Upper lobe of left lung (tissue), 6 donors: ENCODE data around the gene SLC6A6. TPM values are rescaled to one million over a fixed set of nuclear protein-coding genes. Genes with fewer than 3 reads are reported as not detected.

Source experiments
- ATAC-seq, 2 donors: fragments of 200-7000 bp; cut with Tn5 transposase; one replicate each; pipeline ENCODE4 v1.9.1; 2022; ENCODE audit warnings: mild to moderate bottlenecking in 2 of 2, moderate library complexity in 2 of 2; ENCODE audit not compliant: low FRiP score in 2 of 2
- DNase-seq, 2 donors: peaks; one replicate each; pipeline ENCODE4 v3.0.0-alpha.2; 2019 to 2020
- H3K27ac ChIP-seq, 4 donors: fragments of 200-600 bp; sonication (generic); one replicate each; pipeline ENCODE4 v1.5.1; 2016 to 2019
- H3K27me3 ChIP-seq, 4 donors: fragments of 200-600 bp; sonication (generic); one replicate each; pipeline ENCODE4 v1.5.1; 2017 to 2019
- H3K36me3 ChIP-seq, 4 donors: fragments of 200-600 bp; sonication (generic); one replicate each; pipeline ENCODE4 v1.5.1; 2016 to 2019
- H3K4me1 ChIP-seq, 4 donors: fragments of 200-600 bp; sonication (generic); one replicate each; pipeline ENCODE4 v1.5.1; 2018 to 2019
- H3K4me3 ChIP-seq, 4 donors: fragments of 200-600 bp; sonication (generic); one replicate each; pipeline ENCODE4 v1.5.1; 2017 to 2019; ENCODE audit warnings: mild to moderate bottlenecking in 2 of 4, moderate library complexity in 1 of 4
- H3K9me3 ChIP-seq, 4 donors: fragments of 200-600 bp; sonication (generic); one replicate each; pipeline ENCODE4 v1.5.1; 2018 to 2019
- EP300 ChIP-seq, 4 donors: sonication (generic); formaldehyde crosslinking; IDR thresholded peaks; one replicate each; pipeline ENCODE4 v1.5.1; 2017; ENCODE audit warnings: antibody characterized with exemption in 4 of 4, control low read depth in 2 of 4
- POLR2A ChIP-seq, 4 donors: fragments of 450-650 bp; IDR thresholded peaks; one replicate each; pipeline ENCODE4 v1.5.1; 2016 to 2017; ENCODE audit warnings: antibody characterized with exemption in 4 of 4, mild to moderate bottlenecking in 2 of 4
- POLR2AphosphoS5 ChIP-seq, 2 donors: sonication (generic); formaldehyde crosslinking; IDR thresholded peaks; one replicate each; pipeline ENCODE4 v1.5.1; 2017; ENCODE audit warnings: antibody characterized with exemption in 2 of 2
- WGBS, 2 donors: methylation state at CpG; one replicate each; pipeline ENCODE4 v1.1.5; 2017 to 2018; 5-methylcytosine and 5-hydroxymethylcytosine counted together
- total RNA-seq, 6 donors: library from RNA; depleted of rRNA in 4 of 6; stranded (reverse); fragments of >200 nt in 4 of 6; gene quantifications; one replicate each; pipeline versions ENCODE4 v1.1.0 to v1.2.1, GENCODE V29; 2016 to 2021
- TF ChIP-seq, protein P1 (sequence below), 6 experiments: fragments of 450-650 bp in 4 of 6; fragments of 200-600 bp in 2 of 6; sonication (generic) in 2 of 6; IDR thresholded peaks; one replicate each; pipeline ENCODE4 v1.5.1; 2016 to 2019; ENCODE audit warnings: antibody characterized with exemption in 6 of 6
- donor health status: DM: no; HTN: no; CAD: no; lungs with moderate emphysema.
- donor health status: DM: no; HTN: yes; CAD: no; lungs with severe emphysema.

Gene SLC6A6
- total RNA-seq, 6 donors from 2014 or later, result 60.6 to 154 (median 92.8) TPM

- Histone ChIP-seq H3K27me3 (no peaks in the 10 kb centered on the region), H3K36me3 (peaks cover 20 to 96% (median 87%) of the 10 kb centered on the region in 4 donors), H3K27ac (no peak overlapping the region), H3K4me3 (no peak overlapping the region), H3K9me3 (no peaks in the 10 kb centered on the region), H3K4me1 (peaks cover 0 to 11% (median 5%) of the 10 kb centered on the region in 4 donors)
- 91 to 92% methylated on average over 1 of the region's 1 CpG for WGBS, 2 donors
- no peak for DNase-seq
- no peak for ATAC-seq
- TF ChIP-seq POLR2AphosphoS5 (IDR thresholded peaks at IDR 0.05) (no peak), POLR2A (IDR thresholded peaks at IDR 0.05) (no peak), EP300 (IDR thresholded peaks at IDR 0.05) (no peak)
- TF ChIP-seq, protein P1, sequence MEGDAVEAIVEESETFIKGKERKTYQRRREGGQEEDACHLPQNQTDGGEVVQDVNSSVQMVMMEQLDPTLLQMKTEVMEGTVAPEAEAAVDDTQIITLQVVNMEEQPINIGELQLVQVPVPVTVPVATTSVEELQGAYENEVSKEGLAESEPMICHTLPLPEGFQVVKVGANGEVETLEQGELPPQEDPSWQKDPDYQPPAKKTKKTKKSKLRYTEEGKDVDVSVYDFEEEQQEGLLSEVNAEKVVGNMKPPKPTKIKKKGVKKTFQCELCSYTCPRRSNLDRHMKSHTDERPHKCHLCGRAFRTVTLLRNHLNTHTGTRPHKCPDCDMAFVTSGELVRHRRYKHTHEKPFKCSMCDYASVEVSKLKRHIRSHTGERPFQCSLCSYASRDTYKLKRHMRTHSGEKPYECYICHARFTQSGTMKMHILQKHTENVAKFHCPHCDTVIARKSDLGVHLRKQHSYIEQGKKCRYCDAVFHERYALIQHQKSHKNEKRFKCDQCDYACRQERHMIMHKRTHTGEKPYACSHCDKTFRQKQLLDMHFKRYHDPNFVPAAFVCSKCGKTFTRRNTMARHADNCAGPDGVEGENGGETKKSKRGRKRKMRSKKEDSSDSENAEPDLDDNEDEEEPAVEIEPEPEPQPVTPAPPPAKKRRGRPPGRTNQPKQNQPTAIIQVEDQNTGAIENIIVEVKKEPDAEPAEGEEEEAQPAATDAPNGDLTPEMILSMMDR (IDR thresholded peaks at IDR 0.05), result no peak
Observed at GRCh38 chr3:14483286-14483685, 80.9 kb downstream of the SLC6A6 start.

- Histone ChIP-seq H3K27me3 (no peaks in the 10 kb centered on the region), H3K4me3 (no peak overlapping the region), H3K27ac (no peak overlapping the region), H3K36me3 (peaks cover 20 to 96% (median 79%) of the 10 kb centered on the region in 4 donors), H3K4me1 (peaks cover 0 to 11% (median 5%) of the 10 kb centered on the region in 4 donors), H3K9me3 (no peaks in the 10 kb centered on the region)
- 87 to 90% methylated on average over 17 of the region's 17 CpGs for WGBS, 2 donors
- no peak for TF ChIP-seq POLR2AphosphoS5 (IDR thresholded peaks at IDR 0.05)
- TF ChIP-seq, protein P1 (IDR thresholded peaks at IDR 0.05), result no peak
- no peak for TF ChIP-seq POLR2A (IDR thresholded peaks at IDR 0.05)
- TF ChIP-seq EP300 (IDR thresholded peaks at IDR 0.05), result no peak
- no peak for ATAC-seq
- DNase-seq, result no peak
Observed at GRCh38 chr3:14484741-14485140, 82.3 kb downstream of the SLC6A6 start.

- DNase-seq (no peak), ATAC-seq (no peak)
- TF ChIP-seq POLR2A (IDR thresholded peaks at IDR 0.05), result no peak
- no peak for TF ChIP-seq EP300 (IDR thresholded peaks at IDR 0.05)
- TF ChIP-seq POLR2AphosphoS5 (IDR thresholded peaks at IDR 0.05), result no peak
- TF ChIP-seq, protein P1 (IDR thresholded peaks at IDR 0.05), result no peak
- no peak overlapping the region for H3K4me3 ChIP-seq
- no peak overlapping the region for H3K27ac ChIP-seq
- H3K9me3 ChIP-seq, result no peaks in the 10 kb centered on the region
- WGBS, 2 donors, result 82 to 87% methylated on average over 2 to 3 of the region's 3 CpGs
- peaks cover 0 to 11% (median 5%) of the 10 kb centered on the region in 4 donors for H3K4me1 ChIP-seq
- H3K36me3 ChIP-seq, result peaks cover 8 to 84% (median 67%) of the 10 kb centered on the region in 4 donors
- no peaks in the 10 kb centered on the region for H3K27me3 ChIP-seq
Observed at GRCh38 chr3:14485981-14486380, 83.6 kb downstream of the SLC6A6 start.

- ATAC-seq, result no peak
- DNase-seq, result no peak
- 83 to 90% methylated on average over 5 of the region's 5 CpGs for WGBS, 2 donors
- H3K4me3 ChIP-seq, result no peak overlapping the region
- no peaks in the 10 kb centered on the region for H3K27me3 ChIP-seq
- TF ChIP-seq POLR2A (IDR thresholded peaks at IDR 0.05) (no peak), POLR2AphosphoS5 (IDR thresholded peaks at IDR 0.05) (no peak), EP300 (IDR thresholded peaks at IDR 0.05) (no peak)
- TF ChIP-seq, protein P1 (IDR thresholded peaks at IDR 0.05), result no peak
- H3K9me3 ChIP-seq, result no peaks in the 10 kb centered on the region
- no peak overlapping the region for H3K27ac ChIP-seq
- H3K4me1 ChIP-seq, result peaks cover 0 to 10% (median 4%) of the 10 kb centered on the region in 4 donors
- peaks cover 7 to 79% (median 63%) of the 10 kb centered on the region in 4 donors for H3K36me3 ChIP-seq
Observed at GRCh38 chr3:14486460-14486859, 84.1 kb downstream of the SLC6A6 start.

DNA sequence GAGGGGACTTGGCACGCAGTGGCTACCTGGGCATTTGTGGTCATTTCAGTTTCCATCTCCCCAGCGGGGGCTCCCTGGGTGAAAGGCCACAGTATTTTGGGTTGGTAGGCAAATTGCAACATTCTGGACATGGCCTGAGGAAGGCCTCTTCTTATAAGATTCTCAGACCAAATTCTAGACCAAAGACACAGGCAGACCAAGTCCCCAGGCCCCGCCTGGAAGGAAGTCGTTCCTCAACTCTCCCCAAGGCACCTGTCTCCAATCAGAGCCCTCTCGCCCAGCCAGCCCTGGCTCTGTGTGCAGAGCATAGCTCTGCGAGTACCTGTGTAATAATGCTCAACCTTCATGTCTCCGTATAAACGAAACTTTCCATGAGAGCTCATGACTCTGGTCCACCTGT is 84.7 kb downstream of the SLC6A6 start:
- WGBS, 2 donors, result 94 to 97% methylated on average over 2 to 8 of the region's 8 CpGs
- no peak overlapping the region for H3K4me3 ChIP-seq

More for the DNA sequence above, 84.7 kb downstream of the SLC6A6 start:
- Histone ChIP-seq H3K9me3 (no peaks in the 10 kb centered on the region), H3K4me1 (peaks cover 0 to 4% (median 2%) of the 10 kb centered on the region in 4 donors), H3K27ac (no peak overlapping the region), H3K27me3 (no peaks in the 10 kb centered on the region), H3K36me3 (peaks cover 7 to 73% (median 56%) of the 10 kb centered on the region in 4 donors)
- DNase-seq (no peak), ATAC-seq (no peak)
- TF ChIP-seq, protein P1 (IDR thresholded peaks at IDR 0.05), result no peak
- TF ChIP-seq POLR2AphosphoS5 (IDR thresholded peaks at IDR 0.05) (no peak), EP300 (IDR thresholded peaks at IDR 0.05) (no peak), POLR2A (IDR thresholded peaks at IDR 0.05) (no peak)
